NCI-H187 treated with DMSO at 0.1 percent for 48 hours (cell line): ENCODE results near the gene OR7A10.

Experiments
- DNase-seq: peaks from one replicate; lab custom pipeline; 2025; lab: John Stamatoyannopoulos, UW

OR7A10 gene

GRCh38 chr19:14848822-14849221 is at the start of gene OR7A10:
OR7A10 (minus strand) TSS chr19:14848922; CDS start chr19:14841877, 7,045 bp downstream.
- DNase-seq = no peak

- DNase-seq = no peak
Measured at GRCh38 chr19:14890643-14891379, 42.1 kb upstream of the OR7A10 start.

GRCh38 chr19:14889994-14890642 is 41.4 kb upstream of the OR7A10 start:
- DNase-seq = no peak

GRCh38 chr19:14886032-14886431 is 37.3 kb upstream of the OR7A10 start, which contains the start of gene OR7A17:
OR7A17 (minus strand) TSS chr19:14886132; CDS start chr19:14881355, 4,777 bp downstream.
- no peak for DNase-seq

GRCh38 chr19:14871619-14872230 is 23.0 kb upstream of the OR7A10 start:
- no peak for DNase-seq

- no peak for DNase-seq
Measured at GRCh38 chr19:14868497-14868896, 19.8 kb upstream of the OR7A10 start.

GRCh38 chr19:14843578-14843977 is 5.1 kb downstream of the OR7A10 start:
- no peak for DNase-seq

- DNase-seq = no peak
Measured at GRCh38 chr19:14843169-14843568, 5.6 kb downstream of the OR7A10 start.

GRCh38 chr19:14840206-14840605 is 8.5 kb downstream of the OR7A10 start:
- no peak for DNase-seq

- no peak for DNase-seq
Measured at GRCh38 chr19:14837391-14837790, 11.3 kb downstream of the OR7A10 start.

GRCh38 chr19:14835011-14835410 is 13.7 kb downstream of the OR7A10 start, which contains the start of the genes OR7A5 and OR7C1:
OR7A5 (minus strand) TSS chr19:14835185; CDS start chr19:14828241, 6,944 bp downstream.
OR7C1 (minus strand) TSS chr19:14835185; CDS start chr19:14800136, 35,049 bp downstream.
- DNase-seq = no peak

GRCh38 chr19:14830702-14831101 is 18.0 kb downstream of the OR7A10 start:
- DNase-seq = no peak

- DNase-seq = no peak
Measured at GRCh38 chr19:14826006-14826405, 22.7 kb downstream of the OR7A10 start.

GRCh38 chr19:14821937-14822336 is 26.8 kb downstream of the OR7A10 start:
- no peak for DNase-seq

- no peak for DNase-seq
Measured at GRCh38 chr19:14818588-14818987, 30.1 kb downstream of the OR7A10 start.

GRCh38 chr19:14817052-14817451 is 31.7 kb downstream of the OR7A10 start:
- no peak for DNase-seq

GRCh38 chr19:14814982-14815652 is 33.6 kb downstream of the OR7A10 start:
- no peak for DNase-seq

GRCh38 chr19:14809272-14810057 is 39.3 kb downstream of the OR7A10 start:
- DNase-seq = no peak

- no peak for DNase-seq
Measured at GRCh38 chr19:14804765-14805164, 44.0 kb downstream of the OR7A10 start.

- no peak for DNase-seq
Measured at GRCh38 chr19:14798760-14799159, 50.0 kb downstream of the OR7A10 start.

- DNase-seq = no peak
Measured at GRCh38 chr19:14796021-14796420, 52.7 kb downstream of the OR7A10 start.
